GM19193 (cell line): ENCODE data around the gene SLC39A11.

Source experiments
- POLR2A ChIP-seq: IDR thresholded peaks from 4 replicates; pipeline ENCODE4 v1.6.1; 2011; ENCODE audit not compliant: insufficient read depth, insufficient read length; ENCODE audit errors: extremely low read depth

The SLC39A11 gene

GRCh38 chr17:72872396-72872795, 220.1 kb downstream of the SLC39A11 start:
- TF ChIP-seq POLR2A, result no peak

- no peak for TF ChIP-seq POLR2A
Observed at GRCh38 chr17:72870367-72870985, 222.0 kb downstream of the SLC39A11 start.

GRCh38 chr17:72869630-72870029, 222.9 kb downstream of the SLC39A11 start:
- no peak for TF ChIP-seq POLR2A

- TF ChIP-seq POLR2A, result no peak
Observed at GRCh38 chr17:72865954-72866353, 226.5 kb downstream of the SLC39A11 start.

- no peak for TF ChIP-seq POLR2A
Observed at GRCh38 chr17:72863526-72864211, 228.8 kb downstream of the SLC39A11 start.

GRCh38 chr17:72862276-72862999, 230.1 kb downstream of the SLC39A11 start:
- no peak for TF ChIP-seq POLR2A

GRCh38 chr17:72861811-72862210, 230.7 kb downstream of the SLC39A11 start:
- no peak for TF ChIP-seq POLR2A

- no peak for TF ChIP-seq POLR2A
Observed at GRCh38 chr17:72860778-72861177, 231.7 kb downstream of the SLC39A11 start.

- no peak for TF ChIP-seq POLR2A
Observed at GRCh38 chr17:72858826-72859495, 233.5 kb downstream of the SLC39A11 start.

- no peak for TF ChIP-seq POLR2A
Observed at GRCh38 chr17:72853440-72854415, 238.8 kb downstream of the SLC39A11 start.

GRCh38 chr17:72852277-72852938, 240.1 kb downstream of the SLC39A11 start:
- TF ChIP-seq POLR2A, result no peak

- no peak for TF ChIP-seq POLR2A
Observed at GRCh38 chr17:72850410-72851118, 241.9 kb downstream of the SLC39A11 start.

GRCh38 chr17:72846399-72846798, 246.1 kb downstream of the SLC39A11 start:
- TF ChIP-seq POLR2A, result no peak
